GM19452 (cell line): Measurements from ENCODE around the gene HYOU1.
A peak's percentile ranks its signal among the peaks of the same experiment; 100 is the strongest.
"Not testable (repeated sequence)": the region's sequence is repeated elsewhere in the genome, so short reads cannot be mapped to it uniquely, and the experiment has no call there.

Experiments
- ATAC-seq: cut with Tn5 transposase; IDR thresholded peaks from one replicate; pipeline ENCODE4 v1.9.1; 2021; ENCODE audit not compliant: unreplicated experiment

HYOU1 gene

GRCh38 chr11:119087747-119088241 is 30.8 kb upstream of the HYOU1 start:
- ATAC-seq: no peak

GRCh38 chr11:119087123-119087522 is 30.1 kb upstream of the HYOU1 start:
- no peak for ATAC-seq

GRCh38 chr11:119085437-119085847 is 28.4 kb upstream of the HYOU1 start:
- ATAC-seq: peak; percentile 28

- ATAC-seq: peak; percentile 90
These were observed 27.8 kb upstream of the HYOU1 start, which contains the start of gene HMBS for GRCh38 chr11:119084663-119085436. TSS of gene HMBS (plus strand) at chr11:119084881. CDS start at chr11:119085034, 153 bp downstream.

GRCh38 chr11:119081682-119082260 is 24.8 kb upstream of the HYOU1 start:
- no peak for ATAC-seq

- ATAC-seq: no peak
These were observed 21.8 kb upstream of the HYOU1 start for GRCh38 chr11:119078675-119079420.

- ATAC-seq: no peak
These were observed 20.8 kb upstream of the HYOU1 start for GRCh38 chr11:119077839-119078238.

GRCh38 chr11:119067371-119068222 is 10.6 kb upstream of the HYOU1 start, which contains the start of gene VPS11:
TSS of gene VPS11 (plus strand) at chr11:119067818. CDS start at chr11:119067824, 6 bp downstream.
- ATAC-seq: peak; percentile 88

GRCh38 chr11:119065369-119065768 is 8.4 kb upstream of the HYOU1 start:
- ATAC-seq: no peak

- no peak for ATAC-seq
These were observed 5.8 kb upstream of the HYOU1 start for GRCh38 chr11:119062779-119063178.

- no peak for ATAC-seq
These were observed 4.3 kb upstream of the HYOU1 start for GRCh38 chr11:119061256-119061655.

GRCh38 chr11:119059128-119059527 is 2.1 kb upstream of the HYOU1 start:
- ATAC-seq: not testable (repeated sequence)

- ATAC-seq: peak; percentile 4
These were observed 495 bp downstream of the HYOU1 start for GRCh38 chr11:119056421-119056999.

GRCh38 chr11:119055901-119056300 is 1.1 kb downstream of the HYOU1 start:
- no peak for ATAC-seq

- ATAC-seq: no peak
These were observed 2.6 kb downstream of the HYOU1 start for GRCh38 chr11:119054418-119054817.

GRCh38 chr11:119052163-119052814 is 4.7 kb downstream of the HYOU1 start:
- ATAC-seq: no peak

- no peak for ATAC-seq
These were observed 5.4 kb downstream of the HYOU1 start for GRCh38 chr11:119051440-119052162.

GRCh38 chr11:119049081-119049480 is 7.9 kb downstream of the HYOU1 start:
- no peak for ATAC-seq

- ATAC-seq: no peak
These were observed 8.4 kb downstream of the HYOU1 start for GRCh38 chr11:119048644-119049043.
